GM12864 (cell line): Measurements from ENCODE around the gene GRP.

Experiments
- DNase-seq: peaks from one replicate; pipeline ENCODE4 v3.0.0-alpha.2; 2011; ENCODE audit warnings: low read depth
- H3K4me3 ChIP-seq: 2 replicates; pipeline ENCODE4 v1.5.1; 2011; ENCODE audit warnings: mild to moderate bottlenecking, low read depth, low read length, control low read depth
- TF ChIP-seq, protein P1 (sequence below): IDR thresholded peaks from 2 replicates; pipeline ENCODE4 v1.5.1; 2011; ENCODE audit warnings: low read depth, mild to moderate bottlenecking, moderate library complexity, low read length, control low read depth, inconsistent platforms; ENCODE audit errors: missing control alignments

Gene GRP

GRCh38 chr18:59210299-59210698 lies 9.7 kb upstream of the GRP start:
- no peak overlapping the region for H3K4me3 ChIP-seq
- DNase-seq = no peak
- TF ChIP-seq, protein P1, sequence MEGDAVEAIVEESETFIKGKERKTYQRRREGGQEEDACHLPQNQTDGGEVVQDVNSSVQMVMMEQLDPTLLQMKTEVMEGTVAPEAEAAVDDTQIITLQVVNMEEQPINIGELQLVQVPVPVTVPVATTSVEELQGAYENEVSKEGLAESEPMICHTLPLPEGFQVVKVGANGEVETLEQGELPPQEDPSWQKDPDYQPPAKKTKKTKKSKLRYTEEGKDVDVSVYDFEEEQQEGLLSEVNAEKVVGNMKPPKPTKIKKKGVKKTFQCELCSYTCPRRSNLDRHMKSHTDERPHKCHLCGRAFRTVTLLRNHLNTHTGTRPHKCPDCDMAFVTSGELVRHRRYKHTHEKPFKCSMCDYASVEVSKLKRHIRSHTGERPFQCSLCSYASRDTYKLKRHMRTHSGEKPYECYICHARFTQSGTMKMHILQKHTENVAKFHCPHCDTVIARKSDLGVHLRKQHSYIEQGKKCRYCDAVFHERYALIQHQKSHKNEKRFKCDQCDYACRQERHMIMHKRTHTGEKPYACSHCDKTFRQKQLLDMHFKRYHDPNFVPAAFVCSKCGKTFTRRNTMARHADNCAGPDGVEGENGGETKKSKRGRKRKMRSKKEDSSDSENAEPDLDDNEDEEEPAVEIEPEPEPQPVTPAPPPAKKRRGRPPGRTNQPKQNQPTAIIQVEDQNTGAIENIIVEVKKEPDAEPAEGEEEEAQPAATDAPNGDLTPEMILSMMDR = no peak

DNA sequence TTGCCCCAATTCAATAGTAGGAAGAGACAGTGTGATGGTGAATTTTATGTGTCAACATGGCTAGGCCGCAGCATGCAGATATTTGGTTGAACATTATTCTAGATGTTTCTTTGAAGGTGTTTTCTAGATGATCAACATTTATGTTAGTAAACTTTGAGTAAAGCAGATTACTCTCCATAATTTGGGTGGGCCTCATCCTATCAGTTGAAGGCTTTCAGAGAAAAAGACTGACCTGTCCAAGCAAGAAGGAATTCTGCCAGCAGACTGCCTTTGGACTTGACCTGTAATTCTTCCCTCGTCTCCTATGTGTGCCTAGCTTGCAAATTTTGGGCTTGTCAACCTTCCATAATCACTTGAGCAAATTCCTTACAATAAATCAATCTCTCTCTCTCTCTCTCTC lies 8.3 kb upstream of the GRP start:
- H3K4me3 ChIP-seq = no peak overlapping the region
- DNase-seq = no peak
- TF ChIP-seq, protein P1 = no peak

- TF ChIP-seq, protein P1 = no peak
- H3K4me3 ChIP-seq = no peak overlapping the region
- no peak for DNase-seq
These were observed 1.9 kb upstream of the GRP start for GRCh38 chr18:59218018-59218417.

DNA sequence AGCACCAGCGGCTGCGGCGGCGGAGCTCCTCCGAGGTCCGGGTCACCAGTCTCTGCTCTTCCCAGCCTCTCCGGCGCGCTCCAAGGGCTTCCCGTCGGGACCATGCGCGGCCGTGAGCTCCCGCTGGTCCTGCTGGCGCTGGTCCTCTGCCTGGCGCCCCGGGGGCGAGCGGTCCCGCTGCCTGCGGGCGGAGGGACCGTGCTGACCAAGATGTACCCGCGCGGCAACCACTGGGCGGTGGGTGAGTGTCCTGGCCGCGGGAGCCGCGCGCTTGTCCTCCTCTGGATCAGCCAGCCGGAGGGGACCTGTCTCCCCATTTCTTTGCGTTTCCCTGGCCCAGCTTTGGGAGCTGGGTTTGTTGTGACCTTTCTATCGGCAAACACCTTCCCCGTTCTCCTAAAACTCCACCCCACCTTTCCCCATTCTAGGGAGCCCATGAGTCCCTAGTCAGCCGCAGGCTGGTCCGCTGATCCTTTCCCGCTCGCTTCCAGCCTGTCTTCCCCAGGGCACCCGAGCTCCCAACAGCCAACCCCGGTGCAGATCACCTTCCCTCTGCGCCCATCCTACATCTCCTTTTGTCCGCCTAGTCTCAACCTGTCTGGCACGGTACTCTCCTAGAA lies 316 bp downstream of the GRP start:
- no peak for DNase-seq
- no peak overlapping the region for H3K4me3 ChIP-seq
- TF ChIP-seq, protein P1 = no peak

GRCh38 chr18:59220784-59221765 lies 1.1 kb downstream of the GRP start:
- TF ChIP-seq, protein P1 = no peak
- no peak for DNase-seq
- no peak overlapping the region for H3K4me3 ChIP-seq

- H3K4me3 ChIP-seq = no peak overlapping the region
- DNase-seq = no peak
- TF ChIP-seq, protein P1 = no peak
These were observed 2.4 kb downstream of the GRP start for GRCh38 chr18:59222341-59222740.

- TF ChIP-seq, protein P1 = no peak
- no peak overlapping the region for H3K4me3 ChIP-seq
- DNase-seq = no peak
These were observed 8.4 kb downstream of the GRP start for GRCh38 chr18:59228351-59228750.
